Stimulated activated CD8-positive, alpha-beta memory T cell treated with anti-CD3 and anti-CD28 coated beads, Interleukin-7, amount 100 ng/mL, for 48 hours (primary cell): ENCODE measurements around the gene CD69.
A peak's percentile ranks its signal among the peaks of the same experiment; 100 is the strongest.

Experiments used
- DNase-seq, 2 donors: peaks; one replicate each; pipeline ENCODE4 v3.0.0-alpha.2; 2020; ENCODE audit warnings: low read depth in 1 of 2; ENCODE audit errors: extremely low read depth in 1 of 2

The CD69 gene

DNA sequence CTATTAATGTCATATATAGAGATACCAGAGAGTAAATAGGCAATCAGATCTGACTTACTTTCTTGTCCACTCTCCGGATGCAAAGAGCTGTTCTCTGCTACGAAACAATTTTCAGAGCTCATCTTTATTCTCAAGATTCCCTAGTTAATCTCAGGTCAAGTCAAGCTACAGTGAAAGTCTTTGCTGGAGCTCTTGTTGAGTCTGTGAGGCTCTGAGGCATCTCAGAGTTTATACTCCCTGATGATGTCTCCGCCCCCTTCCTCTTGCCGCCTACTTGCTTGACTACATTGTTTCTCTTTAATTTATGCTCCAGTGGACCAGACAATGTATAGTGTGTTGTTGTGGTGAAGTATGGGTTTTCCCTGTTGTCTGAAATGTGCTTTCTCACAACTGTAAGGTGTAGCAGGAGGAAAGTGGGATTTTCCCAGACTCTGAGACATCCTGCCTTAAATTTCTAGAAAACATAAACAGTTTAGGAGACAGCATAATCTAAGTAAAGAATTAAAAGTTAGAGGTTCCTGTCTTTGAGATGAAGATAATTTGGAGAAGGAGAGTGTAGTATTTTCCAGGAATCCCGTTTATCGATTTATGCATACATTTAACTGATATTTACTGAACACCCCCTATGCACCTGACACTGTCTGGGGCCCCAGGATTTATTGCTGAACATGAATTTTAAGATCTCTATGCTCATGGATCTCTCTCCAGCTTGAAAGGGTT is at the start of gene CD69:
TSS of gene CD69 (minus strand) at position 203 of the 720 bp plus-strand sequence. CDS start at position 122, 81 bp downstream.
- peak in 1 of 2 donors; percentile 74 for DNase-seq

DNA sequence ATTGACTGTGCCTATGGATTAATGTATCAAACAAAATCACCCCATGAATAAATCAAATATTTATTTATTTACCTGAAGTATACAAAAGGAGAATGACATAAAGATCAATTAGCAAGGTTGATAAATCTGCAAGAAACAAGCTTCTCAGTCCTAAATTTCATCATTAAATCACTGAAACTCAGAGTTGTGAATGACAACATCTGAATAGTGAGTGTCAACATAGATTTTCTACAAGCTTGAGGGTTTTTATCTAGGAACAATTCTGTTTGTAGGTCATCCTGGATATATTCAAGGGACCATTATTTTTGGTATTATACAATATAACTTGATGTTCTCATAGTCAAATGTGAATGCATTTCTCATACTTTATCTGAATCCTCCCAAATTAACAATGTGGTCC is 49.2 kb upstream of the CD69 start:
- DNase-seq: no peak

DNA sequence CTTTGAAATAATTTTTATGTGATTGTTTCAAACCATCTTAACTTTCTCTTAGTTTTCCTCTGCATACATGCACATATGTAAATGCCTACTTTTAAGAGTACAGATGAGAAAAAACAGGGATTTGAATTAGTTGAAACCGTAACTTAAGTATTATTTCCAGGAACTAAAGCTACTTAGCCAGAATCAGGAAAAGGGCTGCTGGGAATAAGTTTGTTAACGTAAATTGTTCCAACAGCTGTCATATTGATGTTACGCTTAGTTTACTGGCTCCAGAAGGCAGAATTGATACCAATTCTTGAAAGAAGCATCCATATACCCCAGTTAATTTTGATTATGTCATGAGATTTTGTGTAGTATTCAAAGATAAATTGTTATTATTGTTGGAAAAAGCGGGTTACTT is 48.6 kb upstream of the CD69 start:
- DNase-seq: no peak

DNA sequence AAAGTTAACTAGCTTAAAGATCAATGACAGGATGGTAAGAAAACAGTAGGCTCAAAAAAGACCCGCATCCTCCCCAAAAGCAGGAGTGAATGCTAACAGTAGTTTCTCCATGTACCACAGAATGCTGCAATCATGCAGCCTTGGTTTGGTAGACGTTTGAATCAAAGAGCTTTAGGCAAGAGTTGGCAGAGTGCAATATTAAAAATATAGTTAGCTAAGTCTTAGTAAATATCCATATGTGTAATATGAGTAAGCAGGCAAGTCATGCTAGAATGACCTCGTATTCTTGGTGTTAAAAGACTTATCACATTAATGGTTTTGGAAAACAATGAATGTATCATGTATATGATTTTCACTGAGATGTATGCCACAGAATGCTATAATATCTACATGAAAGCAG is 47.8 kb upstream of the CD69 start:
- DNase-seq: no peak

DNA sequence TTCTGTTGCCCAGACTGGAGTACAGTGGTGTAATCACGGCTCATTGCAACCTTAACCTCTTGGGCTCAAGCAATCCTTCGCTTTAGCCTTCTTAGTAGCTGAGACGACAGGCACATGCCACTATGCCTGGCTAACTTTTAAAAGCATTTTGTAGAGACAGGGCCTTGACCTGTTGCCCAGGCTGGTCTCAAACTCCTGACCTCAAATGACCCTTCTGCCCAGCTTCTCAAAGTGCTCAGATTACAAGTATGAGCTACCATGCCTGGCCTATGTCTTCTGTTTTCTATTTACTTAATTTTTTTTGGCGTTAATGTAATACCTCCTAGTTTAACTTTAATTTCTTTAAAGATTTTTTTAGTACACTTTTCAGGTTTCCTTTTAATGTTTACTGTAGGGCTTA is 46.0 kb upstream of the CD69 start:
- no peak for DNase-seq

DNA sequence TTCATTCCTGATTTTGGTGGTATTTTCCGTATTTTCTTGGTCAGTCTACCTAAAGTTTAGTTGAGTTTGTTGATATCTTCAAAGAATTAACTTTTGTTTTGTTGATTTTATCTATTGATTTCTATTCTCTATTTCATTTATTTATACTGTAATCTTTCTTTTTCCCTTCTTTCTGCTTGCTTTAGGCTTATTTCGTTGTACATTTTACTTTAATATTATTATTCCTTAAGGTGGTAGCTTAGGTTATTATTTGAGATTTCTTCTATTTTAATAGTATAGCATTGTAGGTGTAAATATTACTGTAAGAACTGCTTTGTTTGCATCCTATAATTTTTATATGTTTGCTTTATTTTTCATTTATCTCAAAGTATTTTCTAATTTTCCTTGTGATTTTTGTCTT is 45.2 kb upstream of the CD69 start:
- no peak for DNase-seq

DNA sequence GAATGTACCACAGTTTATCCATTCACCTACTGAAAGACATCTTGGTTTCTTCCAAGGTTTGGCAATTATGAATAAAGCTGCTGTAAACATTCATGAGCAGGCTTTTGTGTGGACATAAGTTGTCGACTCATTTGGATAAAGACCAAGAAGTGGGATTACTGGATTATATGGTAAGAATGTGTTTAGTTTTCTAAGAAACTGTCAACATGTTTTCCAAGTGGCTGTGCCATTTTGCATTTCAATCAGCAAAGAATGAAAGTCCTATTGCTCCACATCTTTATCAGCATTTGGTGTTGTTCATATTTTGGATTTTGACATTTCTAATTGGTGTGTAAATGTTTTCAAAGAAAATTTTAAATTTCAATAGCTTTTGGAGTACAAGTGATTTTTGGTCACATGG is 39.3 kb upstream of the CD69 start:
- no peak for DNase-seq

DNA sequence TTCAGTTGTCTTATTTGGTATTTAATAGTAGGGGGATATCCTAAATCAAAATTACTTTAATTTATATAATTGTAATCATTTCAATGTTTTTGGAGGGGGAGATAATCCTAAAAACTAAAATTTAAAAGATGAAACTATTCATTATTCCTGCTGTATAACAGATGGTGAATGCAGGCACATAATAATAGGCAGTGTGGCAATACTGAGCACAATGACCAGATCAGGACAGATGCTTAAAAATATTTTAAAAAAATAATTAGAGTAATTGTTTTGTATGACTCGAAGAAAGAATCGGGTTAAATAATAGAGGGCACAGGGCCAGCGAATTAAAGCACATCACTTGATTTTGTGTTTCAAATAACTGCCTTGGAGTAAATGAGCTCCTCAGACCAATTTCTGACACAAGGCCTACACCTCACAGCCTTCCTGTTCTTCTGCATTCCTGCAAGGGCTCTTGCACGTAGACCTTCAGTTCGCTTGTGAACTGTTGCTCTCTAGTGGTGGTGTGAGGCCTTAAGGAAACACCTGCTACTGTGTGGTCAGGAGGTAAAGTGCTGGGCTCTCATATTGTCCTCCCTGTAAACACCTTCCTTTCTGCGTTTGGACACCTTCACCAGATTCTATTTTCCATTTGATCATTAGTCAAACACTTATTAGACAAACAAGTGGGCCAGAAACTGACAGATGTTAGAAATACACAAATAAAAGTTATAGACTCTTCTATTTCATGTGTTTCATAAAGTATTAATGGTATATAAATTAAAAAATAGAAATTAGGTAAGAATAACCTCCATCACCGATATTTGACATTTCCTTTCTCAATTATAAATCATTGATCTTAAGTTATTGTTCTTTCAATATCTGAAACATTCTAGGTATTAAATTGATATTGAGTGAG is 37.3 kb upstream of the CD69 start:
- peak; percentile 18 to 56 for DNase-seq

DNA sequence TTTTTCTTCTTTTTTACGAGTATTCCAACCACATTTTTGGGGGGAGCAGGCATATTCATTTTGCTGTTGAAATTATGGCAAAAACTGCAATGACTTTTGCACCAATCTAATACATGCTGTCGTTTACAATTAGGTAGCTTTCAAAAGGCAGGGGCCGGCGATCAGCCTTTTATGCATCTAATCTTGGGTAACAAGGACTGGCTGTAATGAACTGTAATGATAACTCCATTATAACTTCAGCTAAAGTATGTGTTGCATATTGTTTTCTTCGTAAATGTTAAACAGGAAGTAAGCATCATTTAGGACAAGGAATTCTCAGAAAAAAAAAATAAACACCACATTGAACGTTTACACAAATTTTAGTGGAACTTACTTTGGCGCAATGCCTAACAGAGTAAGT is 36.3 kb upstream of the CD69 start:
- no peak for DNase-seq

DNA sequence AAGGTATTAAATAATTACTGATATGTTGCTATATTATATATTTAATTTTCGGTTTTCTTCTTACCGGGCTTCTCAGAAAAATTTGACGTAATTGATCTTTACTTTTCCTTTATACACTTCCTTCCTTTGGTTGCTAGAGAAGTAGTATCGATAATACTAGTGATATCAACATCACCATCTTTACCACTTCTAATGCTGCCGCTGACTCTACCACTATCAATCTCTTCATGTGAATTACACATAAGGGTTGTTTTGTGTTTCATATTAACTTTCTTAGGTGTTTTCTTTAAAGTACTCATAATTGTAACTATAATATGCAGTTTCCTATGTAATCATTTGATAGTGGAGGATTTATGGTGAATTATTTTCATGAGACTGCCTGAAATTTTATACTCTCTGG is 35.6 kb upstream of the CD69 start:
- no peak for DNase-seq

DNA sequence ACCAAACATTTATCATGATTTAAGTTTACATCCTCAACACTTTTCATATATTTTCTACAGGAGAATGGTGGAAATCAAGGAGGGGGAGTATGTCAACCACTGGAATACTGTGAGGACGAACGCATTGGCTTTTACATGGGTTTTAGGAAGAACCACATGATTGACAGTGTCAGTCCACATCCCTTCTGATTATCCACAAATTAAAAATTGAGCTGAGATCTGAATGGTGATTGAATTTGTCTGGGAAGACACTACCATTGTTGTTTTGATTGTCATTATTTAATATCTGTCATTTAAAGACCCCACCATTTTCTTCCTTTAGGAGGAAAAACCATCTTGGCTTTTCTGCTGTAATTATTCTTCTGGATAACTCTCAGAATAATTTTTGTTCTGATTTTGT is 35.2 kb upstream of the CD69 start:
- no peak for DNase-seq

DNA sequence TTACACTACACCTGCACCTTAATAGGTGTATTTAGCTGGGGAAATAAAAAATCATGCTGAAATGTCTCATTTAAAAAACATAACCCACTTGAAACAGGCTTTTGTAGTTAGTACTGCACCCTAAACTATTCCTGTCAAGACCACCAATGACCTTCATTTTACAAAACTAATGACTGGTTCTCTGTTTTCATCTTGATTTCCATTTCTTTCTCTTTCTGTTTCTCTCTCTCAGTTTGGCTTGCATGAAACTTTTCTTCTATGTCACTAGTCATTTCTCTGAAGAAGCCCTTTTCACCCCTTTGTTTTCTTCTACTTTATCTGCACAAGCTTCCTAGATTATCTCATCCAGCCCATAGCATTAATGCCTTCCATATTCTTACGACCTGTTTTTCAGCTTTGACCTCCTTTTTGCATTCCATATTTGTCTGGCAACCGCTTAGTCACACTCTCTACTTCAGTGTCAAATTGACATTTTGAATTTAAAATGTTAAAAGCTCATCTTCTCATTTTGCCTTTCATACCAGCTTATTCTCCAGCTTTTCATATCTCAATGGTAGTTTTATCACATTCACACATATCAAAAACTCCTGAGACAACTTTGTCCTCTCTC is 33.9 kb upstream of the CD69 start:
- no peak for DNase-seq

DNA sequence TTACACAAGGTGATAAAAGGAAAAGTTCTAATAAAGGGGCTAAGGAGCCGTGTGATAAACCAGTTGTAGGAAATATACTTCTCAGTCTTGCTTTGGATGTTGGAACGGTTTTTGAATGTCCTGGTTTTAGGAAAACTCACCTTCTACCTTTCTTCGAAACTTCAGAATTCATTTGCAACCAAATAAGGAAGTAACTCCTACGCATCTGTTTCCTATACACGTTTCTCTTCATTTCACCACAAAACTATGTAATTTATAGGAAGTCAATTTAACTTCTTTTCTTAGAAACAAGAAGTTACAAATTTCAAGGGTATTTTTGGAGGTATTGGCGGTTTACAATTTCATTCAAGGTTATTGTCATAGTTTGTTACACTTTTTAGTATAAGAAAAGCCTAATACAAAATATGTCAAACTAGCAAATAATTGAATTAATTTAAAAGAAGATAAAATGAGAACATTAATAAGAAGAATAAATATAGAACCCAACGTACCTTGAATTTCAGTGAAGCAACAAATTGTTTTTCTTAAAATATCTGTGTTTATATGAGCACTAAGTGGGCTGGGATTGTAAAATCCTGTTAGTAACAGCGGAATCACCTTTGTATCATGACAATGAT is 33.2 kb upstream of the CD69 start:
- DNase-seq: no peak

DNA sequence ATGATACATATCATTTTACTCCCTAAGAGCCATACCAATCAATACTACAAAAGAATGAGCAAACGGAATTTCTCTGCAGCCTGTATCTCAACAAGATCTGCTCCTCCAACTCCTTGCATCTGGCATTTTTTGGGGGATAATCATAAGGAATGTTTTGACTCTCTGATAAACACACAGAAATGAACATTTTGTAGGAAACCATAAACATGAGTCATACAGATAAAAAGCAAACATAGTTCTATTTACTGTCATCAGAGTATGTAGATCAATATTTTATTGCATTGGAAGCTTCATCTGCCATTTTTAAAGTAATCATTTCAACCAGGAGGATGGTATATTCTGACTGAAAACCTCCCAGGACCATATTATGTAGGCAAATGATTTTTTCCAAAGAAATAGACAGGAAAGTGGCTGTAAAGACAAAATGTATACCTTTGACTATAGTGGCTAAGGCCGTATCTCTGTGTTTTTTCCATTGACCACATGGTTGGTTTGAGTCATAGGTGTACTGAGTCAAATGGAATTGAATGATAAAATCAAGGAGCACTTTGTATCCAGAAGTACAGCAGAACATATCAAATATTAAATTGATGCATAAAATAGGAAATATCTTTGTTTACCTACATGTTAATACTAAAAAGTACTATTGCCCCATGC is 32.4 kb upstream of the CD69 start:
- no peak for DNase-seq

DNA sequence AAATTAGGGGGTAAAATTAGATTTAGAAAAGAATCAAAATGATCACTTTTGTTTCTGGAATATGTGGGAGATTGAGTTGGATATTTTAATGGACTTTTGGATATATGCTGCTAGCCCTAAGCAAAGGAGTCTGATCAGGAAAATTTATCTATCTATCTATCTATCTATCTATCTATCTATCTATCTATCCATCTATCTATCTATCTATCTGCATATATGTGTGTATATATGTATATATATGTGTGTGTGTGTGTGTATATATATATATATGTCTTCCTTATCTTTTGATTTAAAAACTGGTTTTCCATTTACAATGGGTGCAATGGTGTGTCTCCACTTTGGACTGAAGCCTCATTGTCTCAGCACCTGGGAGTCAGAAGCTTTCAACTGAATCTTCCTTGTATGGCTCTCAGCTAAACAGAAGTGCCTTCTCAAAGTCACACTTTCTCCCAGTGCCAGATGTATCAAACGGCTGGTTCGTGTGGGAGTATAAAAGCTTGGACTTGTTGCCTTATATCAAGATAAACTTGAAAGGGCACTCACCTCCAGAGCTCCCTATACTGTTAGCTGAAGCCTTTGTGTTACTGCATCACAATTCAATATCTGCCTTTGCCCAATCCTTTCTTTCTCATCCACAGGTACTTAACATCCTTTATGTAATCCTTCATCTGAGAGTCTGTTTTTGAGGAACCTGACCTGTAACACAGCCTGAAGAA is 31.6 kb upstream of the CD69 start:
- no peak for DNase-seq

DNA sequence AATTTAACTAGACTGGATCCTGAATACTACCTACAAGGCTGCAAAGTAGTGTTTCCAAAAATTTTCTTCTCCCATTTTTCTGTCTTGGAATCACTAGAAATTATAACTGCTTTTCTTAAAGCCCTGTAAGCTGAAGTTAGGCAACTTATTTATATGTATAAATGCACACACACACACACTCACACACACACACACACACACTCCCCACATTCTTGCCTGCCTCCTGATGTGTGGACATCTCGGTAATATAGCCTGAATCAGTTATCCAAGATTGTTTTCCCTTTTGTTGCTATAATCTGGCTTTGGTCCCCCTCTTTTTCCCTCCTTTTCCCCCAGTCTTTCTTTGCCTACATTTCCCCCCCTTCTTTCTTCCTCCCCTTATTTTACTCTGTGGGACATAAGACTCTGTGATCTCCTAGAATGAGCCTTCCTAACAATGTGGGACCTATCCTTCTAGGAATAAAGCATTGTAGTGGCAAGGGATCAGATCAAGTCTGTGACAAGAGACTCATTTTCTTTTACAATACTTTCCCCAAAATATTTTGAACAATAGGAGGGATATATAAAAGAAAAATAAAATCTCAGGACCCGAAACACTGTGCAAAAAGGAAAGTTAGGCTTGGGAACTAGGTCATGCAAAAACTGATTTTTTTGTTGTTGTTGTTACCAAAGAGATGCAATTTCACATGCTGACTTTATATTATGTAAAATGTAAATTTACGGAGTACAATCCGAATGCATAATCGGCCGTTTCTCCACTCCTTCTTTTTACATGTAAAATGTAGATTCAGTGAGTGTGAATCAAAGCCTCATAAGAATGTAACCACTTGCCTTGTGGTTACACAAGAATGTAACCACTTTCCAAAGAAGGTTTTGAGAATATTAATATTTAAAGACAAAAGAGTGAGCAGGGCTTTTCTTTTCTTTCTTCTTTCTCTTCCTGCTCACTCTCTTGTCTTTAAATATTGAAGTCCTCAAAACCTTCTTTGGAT is 26.3 kb upstream of the CD69 start:
- DNase-seq: no peak

DNA sequence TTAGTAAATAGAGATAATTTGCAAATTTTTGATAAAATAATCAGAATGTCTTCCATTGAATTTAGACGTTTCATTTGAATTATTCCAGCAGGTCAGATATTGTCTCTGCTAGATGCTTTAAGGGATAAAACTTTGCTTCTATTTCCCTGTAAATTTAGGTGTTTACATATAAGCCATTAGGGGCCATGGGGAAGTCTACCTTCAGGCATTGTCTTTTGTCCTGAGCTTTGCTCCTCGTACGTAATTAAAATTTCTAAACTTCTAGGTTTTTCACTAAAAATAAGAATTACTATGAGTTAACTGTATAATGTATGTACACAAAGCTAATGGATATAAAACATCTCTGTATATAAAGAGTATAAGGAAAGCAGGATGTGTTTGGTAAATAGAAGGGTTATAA is 24.1 kb upstream of the CD69 start:
- DNase-seq: no peak

DNA sequence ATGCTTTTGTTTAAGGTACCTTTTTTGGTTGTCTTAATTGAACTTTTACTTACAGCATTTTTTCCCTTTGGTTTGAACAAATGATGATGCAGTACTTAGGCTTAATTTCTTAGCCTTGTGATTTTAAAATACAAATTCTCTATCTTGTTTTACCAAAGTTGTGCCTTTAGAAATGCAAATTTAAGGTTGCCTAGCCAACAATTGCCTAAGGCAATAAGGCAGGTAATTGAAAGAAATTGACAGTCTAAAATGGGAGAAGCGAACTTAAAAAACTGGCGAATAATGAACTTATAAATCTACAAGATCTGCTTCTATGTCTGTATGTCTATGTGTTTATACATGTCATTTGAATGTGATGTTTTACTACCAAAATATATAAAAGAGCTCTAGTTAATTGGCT is 23.6 kb upstream of the CD69 start:
- DNase-seq: no peak
